GM21529 (cell line): Measurements from ENCODE around the gene KRTAP10-1.

Experiments used
- ATAC-seq: cut with Tn5 transposase; IDR thresholded peaks from one replicate; pipeline ENCODE4 v1.9.1; 2021; ENCODE audit not compliant: unreplicated experiment

KRTAP10-1 gene

GRCh38 chr21:44529503-44530125 lies 10.4 kb downstream of the KRTAP10-1 start:
- ATAC-seq, result no peak

DNA sequence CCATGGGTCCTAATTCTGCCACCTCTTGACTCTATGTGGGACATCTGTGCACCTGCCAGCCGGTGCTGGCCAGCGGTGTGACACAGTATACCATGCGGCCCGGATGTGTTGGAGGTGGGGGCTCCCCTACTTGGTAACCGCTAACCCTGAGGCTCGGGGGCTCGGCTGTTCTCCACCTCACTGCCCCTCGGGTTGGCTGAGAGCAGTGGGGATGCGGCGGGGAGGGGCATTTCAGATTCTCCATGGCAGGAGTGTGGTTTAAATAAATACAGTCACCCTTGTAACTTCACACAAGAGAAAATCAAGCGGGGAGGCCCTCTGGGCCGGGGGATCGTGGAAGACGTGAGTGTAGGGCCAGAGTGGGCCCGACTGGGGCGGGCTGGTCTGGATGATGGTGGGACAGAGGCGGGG lies 11.0 kb downstream of the KRTAP10-1 start:
- ATAC-seq, result no peak

DNA sequence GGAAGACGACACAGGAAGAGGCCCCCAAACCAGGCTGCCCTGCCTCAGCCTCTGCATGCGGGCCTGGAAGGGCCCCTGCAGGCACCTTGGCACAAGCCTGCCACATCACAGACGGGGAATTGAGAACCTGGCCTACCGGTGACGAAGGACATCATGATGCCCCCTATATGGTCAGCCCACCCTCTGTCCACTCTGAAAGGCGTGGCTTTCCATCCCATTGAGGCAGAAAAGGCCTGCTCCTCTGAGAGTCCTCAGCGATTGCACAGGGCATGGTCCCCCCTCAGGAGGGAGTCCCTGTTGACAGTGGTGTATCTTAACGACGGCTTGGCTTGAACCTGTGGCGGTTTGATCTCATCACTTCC lies 11.4 kb downstream of the KRTAP10-1 start:
- ATAC-seq, result no peak

DNA sequence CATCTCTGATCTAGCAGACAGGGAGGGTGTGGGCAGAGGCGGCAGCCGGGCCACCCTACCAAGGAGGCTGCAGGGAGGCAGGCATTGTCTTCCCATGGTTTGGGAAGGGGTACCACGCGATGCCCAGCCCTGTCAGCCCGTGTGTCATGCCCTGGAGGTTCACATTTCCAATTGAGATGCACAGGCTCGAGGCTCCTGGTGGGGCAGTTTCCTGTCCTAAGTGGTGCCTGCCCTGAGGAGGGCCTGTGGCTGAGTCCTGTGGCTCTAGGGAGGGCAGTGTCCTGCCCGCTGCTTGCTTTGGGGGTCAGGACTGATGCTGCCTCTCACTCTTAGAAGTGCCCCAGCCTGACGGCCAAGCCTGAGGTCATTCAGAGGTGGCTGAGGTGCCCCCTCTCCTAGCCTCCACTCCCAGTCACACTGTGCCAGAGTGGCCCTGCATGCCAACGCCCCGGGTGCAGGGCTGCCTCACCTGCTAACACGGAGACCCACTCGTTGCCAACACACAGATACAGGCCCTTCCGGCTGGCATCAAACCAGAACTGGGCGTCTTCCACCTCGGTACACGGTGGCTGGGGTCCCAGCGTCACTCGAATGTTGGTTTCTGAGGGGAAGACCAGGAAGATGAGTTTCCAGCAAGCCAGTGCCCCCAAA lies 11.9 kb downstream of the KRTAP10-1 start:
- ATAC-seq, result no peak

DNA sequence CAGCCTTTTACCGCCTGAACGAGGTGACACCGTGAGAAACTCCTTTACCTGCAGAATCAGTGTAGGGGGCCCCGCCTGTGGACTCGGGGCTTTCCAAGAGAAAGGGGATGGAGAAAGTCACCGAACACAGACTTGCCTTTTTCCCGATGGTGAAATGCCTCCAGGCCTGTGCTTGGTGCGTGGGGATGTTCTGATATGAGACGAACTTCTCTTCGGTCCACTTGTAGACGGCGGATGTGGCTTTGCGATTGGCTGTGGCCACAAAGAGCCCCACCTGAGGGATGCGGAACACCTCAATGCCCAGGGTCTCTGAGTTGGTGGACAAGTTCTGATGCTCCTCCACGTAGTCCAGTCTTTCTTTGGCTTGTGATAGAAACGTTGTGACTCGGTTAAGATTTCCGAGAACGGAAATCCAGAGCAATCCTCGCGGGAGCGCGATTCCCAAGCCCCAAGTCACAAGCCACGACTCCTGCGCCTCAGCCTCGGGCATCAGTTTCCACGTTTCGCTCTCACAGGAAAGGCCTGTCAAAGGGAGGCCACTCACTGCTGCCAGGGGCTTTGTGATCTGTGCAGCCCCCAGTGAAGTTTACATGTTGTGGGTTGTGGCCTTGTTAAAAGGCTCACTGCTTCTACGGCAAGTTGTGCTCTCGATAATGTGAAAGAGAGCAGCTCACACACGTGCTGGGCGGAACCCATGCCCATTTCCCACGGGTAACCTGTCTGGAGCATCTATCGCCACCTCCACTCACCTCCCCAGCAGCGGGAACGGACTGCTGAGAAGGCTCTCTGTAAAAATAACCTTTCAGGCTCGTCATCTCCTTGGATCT lies 12.6 kb downstream of the KRTAP10-1 start:
- no peak for ATAC-seq

GRCh38 chr21:44526096-44526997 lies 13.6 kb downstream of the KRTAP10-1 start:
- no peak for ATAC-seq

- ATAC-seq, result no peak
These were observed 14.5 kb downstream of the KRTAP10-1 start for GRCh38 chr21:44525391-44526095.

- ATAC-seq, result no peak
These were observed 15.3 kb downstream of the KRTAP10-1 start for GRCh38 chr21:44524414-44525371.

GRCh38 chr21:44523567-44524413 lies 16.2 kb downstream of the KRTAP10-1 start:
- ATAC-seq, result no peak

GRCh38 chr21:44522753-44523204 lies 17.2 kb downstream of the KRTAP10-1 start:
- no peak for ATAC-seq

DNA sequence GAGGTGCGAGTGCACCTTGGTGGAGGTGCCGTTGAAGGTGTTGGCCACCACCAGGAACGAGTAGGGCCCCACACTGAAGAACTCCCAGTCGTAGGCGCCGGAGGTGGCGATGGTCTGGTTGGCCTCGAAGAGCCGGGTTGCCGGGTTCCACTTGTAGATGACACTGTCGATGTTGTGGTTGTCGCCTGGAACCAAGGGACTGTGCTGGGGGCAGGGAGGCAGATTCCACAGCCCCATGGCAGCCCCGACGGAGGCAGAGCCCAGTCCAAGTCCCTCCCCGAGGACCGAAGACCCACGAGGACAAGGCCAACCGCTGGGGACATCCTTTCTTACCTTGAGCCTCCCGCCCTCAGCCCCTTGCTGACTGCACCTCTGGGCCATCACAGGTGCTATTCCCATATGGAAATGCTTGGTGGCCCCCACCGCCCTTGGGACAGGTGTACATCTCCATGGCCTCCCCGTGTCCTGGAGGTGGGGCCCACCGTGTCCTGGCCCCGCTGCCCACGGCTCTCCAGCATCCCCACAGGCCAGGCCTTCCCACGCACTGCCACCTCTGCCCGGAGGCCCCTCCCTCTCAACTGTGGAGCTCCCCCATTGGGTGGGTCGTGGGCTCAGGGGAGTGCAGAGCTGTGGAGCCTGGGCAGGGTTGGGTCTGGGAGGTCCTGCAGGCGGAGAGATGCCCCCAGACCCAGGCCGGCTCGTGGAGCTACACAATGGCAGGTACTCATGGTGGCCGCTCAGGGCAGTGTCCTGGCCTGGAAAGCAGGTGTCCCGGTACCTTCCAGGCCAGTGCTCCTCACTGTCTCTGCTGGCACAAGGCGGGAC lies 17.9 kb downstream of the KRTAP10-1 start:
- no peak for ATAC-seq

DNA sequence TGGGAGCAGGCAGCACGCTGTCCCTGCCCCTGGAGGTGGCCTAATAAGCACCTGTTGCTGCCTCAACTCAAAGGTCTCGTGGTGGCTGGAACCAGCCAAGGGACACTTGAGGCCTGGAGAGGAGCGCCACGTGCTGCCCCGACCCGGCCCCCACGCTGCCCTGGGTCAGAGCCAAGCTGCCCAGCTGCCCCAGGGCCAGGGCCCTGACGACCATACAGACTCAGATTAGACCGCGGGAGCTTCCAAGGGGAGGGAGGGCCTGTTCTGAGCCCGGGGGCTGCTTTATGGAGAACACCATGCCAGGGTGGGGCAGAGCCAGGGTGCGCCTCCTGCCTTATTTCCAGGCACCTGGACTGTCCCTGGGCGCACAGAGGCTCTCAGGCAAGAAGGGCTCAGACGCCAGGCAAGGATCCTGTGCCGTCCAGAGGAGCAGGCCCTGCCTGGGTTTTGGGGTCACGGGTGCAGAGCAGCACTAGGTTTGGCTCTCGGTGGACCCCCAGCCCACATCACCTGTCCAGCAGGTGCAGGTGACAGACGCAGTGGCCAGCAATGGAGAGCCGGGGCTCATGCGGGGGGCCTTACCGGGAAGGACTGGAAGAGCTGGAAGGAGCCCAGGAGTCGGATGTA lies 18.6 kb downstream of the KRTAP10-1 start:
- no peak for ATAC-seq

GRCh38 chr21:44520326-44521300 lies 19.4 kb downstream of the KRTAP10-1 start:
- no peak for ATAC-seq

- ATAC-seq, result no peak
These were observed 20.4 kb downstream of the KRTAP10-1 start for GRCh38 chr21:44519346-44520325.

DNA sequence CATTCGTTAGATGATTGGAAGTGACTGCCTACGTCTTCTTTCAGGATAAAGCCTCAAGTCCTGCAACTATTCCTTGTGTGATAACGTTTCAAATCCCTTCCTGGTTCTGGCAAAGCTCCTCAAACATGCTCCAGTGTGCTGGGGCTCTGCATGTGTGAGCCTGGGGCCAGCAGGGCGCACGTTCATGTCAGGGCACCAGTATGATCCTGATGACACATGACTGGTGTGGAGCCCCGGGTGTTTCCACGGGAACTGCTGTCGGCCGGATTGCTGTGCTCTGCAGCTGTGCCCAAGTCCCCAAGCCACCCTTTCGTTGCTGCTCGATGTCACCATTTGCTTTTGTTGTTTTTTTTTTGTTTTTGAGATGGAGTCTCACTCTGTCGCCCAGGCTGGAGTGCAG lies 21.3 kb downstream of the KRTAP10-1 start:
- ATAC-seq, result no peak
